Left lung (tissue), 10 donors: ENCODE results near the gene F10. TPM values are rescaled to one million over a fixed set of nuclear protein-coding genes. Genes with fewer than 3 reads are reported as not detected.

Experiments
- ATAC-seq: fragments of 200-7000 bp; cut with Tn5 transposase; one replicate; pipeline ENCODE4 v1.9.1; 2020; ENCODE audit warnings: moderate library complexity
- DNase-seq, 4 donors: peaks; one replicate each; pipeline ENCODE4 v3.0.0-alpha.2; 2013 to 2020
- H3K27ac ChIP-seq, 2 donors: fragments of 200-600 bp; sonication (generic) in 1 of 2; one replicate each; pipeline versions ENCODE4 v1.5.0 to v1.8.0; 2020 to 2021
- H3K27me3 ChIP-seq, 2 donors: fragments of 200-600 bp; sonication (generic) in 1 of 2; one replicate each; pipeline versions ENCODE4 v1.5.0 to v1.8.0; 2020 to 2021
- H3K36me3 ChIP-seq, 2 donors: fragments of 200-600 bp; sonication (generic) in 1 of 2; one replicate each; pipeline versions ENCODE4 v1.5.0 to v1.8.0; 2020 to 2021
- H3K4me1 ChIP-seq, 2 donors: fragments of 200-600 bp; one replicate each; pipeline ENCODE4 v1.8.0; 2021
- H3K4me3 ChIP-seq, 2 donors: fragments of 200-600 bp; sonication (generic) in 1 of 2; one replicate each; pipeline versions ENCODE4 v1.5.0 to v1.8.0; 2020 to 2021; ENCODE audit warnings: mild to moderate bottlenecking in 1 of 2
- H3K9me3 ChIP-seq, 2 donors: fragments of 200-600 bp; sonication (generic) in 1 of 2; one replicate each; pipeline versions ENCODE4 v1.5.0 to v1.8.0; 2020 to 2021
- intact Hi-C, 2 donors: fragments of 100-400 bp; cut with DNase I; formaldehyde crosslinking; loops; one replicate each; pipeline versions ENCODE4 v1.11.2 to v1.14.2; 2022
- polyA plus RNA-seq, 6 donors: library from polyadenylated mRNA; unstranded; fragments of 120-200 nt; gene quantifications; one replicate each; pipeline ENCODE4 v1.2.1, GENCODE V29; 2013; ENCODE audit not compliant: insufficient read length in 6 of 6
- total RNA-seq, 2 donors: library from RNA; stranded (reverse); fragmentation: NEBNext Ultra II Directional; extraction: Animal tissue kit (Norgen Biotek cat#: 25700); gene quantifications; one replicate each; pipeline ENCODE4 v1.2.1, GENCODE V29; 2021
- TF ChIP-seq, protein P1 (sequence below), 2 donors: fragments of 200-600 bp; sonication (generic) in 1 of 2; IDR thresholded peaks; one replicate each; pipeline versions ENCODE4 v1.5.0 to v1.8.0; 2021; ENCODE audit warnings: antibody characterized with exemption in 2 of 2
- donor health status: DM: no; HTN: yes; CAD: no.
- donor health status: DM: no; HTN: no; CAD: no.

The F10 gene
- total and polyA plus RNA-seq, 8 donors: 6.2 to 21.8 (median 15.1) TPM

DNA sequence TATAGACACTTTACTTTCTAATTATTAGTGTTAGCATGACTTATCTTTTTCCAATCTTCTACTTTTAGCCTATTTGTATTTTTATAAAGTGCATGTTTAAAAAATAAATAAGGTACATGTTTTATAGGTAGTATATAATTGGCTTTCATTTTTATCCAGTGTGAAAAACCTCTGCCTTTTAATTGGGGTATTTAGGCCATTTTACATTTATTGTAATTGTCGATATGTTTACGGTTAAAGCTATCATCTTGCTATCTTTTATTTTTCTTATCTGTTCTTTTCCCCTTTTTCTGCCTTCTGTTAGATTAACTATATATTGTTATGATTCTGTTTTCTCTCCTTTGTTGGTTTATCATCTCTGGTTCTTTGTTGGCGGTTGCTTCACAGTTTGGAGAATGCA is 45.0 kb downstream of the F10 start:
- peaks cover 0 to 36% of the 10 kb centered on the region in 2 donors for H3K36me3 ChIP-seq
- no peaks in the 10 kb centered on the region for H3K9me3 ChIP-seq
- peaks cover 0 to 15% of the 10 kb centered on the region in 2 donors for H3K27me3 ChIP-seq
- TF ChIP-seq, protein P1, sequence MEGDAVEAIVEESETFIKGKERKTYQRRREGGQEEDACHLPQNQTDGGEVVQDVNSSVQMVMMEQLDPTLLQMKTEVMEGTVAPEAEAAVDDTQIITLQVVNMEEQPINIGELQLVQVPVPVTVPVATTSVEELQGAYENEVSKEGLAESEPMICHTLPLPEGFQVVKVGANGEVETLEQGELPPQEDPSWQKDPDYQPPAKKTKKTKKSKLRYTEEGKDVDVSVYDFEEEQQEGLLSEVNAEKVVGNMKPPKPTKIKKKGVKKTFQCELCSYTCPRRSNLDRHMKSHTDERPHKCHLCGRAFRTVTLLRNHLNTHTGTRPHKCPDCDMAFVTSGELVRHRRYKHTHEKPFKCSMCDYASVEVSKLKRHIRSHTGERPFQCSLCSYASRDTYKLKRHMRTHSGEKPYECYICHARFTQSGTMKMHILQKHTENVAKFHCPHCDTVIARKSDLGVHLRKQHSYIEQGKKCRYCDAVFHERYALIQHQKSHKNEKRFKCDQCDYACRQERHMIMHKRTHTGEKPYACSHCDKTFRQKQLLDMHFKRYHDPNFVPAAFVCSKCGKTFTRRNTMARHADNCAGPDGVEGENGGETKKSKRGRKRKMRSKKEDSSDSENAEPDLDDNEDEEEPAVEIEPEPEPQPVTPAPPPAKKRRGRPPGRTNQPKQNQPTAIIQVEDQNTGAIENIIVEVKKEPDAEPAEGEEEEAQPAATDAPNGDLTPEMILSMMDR (IDR thresholded peaks at IDR 0.05): no peak
- H3K27ac ChIP-seq: no peak overlapping the region
- H3K4me3 ChIP-seq: no peak overlapping the region
- ATAC-seq (no peak), DNase-seq (no peak)
- H3K4me1 ChIP-seq: no peaks in the 10 kb centered on the region
- intact Hi-C loops: no loop called here

DNA sequence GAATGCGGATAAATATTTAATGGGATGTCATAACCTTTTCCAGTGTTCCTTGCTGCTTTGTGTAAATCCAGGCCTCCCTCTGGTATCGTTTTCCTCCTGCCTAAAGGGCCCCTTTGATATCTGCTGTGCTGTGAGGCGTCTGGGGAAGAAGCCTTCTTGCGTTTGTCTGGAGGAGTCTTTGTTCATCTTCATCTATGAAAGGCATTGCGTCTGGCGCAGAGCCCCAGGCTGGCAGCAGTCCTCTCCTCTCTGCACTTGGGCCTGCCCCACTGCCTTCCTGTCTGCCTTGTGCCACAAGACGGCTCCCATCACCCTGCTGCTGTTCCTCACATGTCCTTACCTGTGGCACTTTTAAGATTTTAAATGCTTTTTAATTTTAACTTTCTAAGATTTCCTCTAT is 45.6 kb downstream of the F10 start:
- H3K4me3 ChIP-seq: no peak overlapping the region
- intact Hi-C loops: no loop called here
- H3K4me1 ChIP-seq: no peaks in the 10 kb centered on the region
- peaks cover 0 to 8% of the 10 kb centered on the region in 2 donors for H3K27me3 ChIP-seq
- no peaks in the 10 kb centered on the region for H3K9me3 ChIP-seq
- H3K36me3 ChIP-seq: peaks cover 0 to 43% of the 10 kb centered on the region in 2 donors
- DNase-seq (no peak), ATAC-seq (no peak)
- TF ChIP-seq, protein P1 (IDR thresholded peaks at IDR 0.05): no peak
- no peak overlapping the region for H3K27ac ChIP-seq

DNA sequence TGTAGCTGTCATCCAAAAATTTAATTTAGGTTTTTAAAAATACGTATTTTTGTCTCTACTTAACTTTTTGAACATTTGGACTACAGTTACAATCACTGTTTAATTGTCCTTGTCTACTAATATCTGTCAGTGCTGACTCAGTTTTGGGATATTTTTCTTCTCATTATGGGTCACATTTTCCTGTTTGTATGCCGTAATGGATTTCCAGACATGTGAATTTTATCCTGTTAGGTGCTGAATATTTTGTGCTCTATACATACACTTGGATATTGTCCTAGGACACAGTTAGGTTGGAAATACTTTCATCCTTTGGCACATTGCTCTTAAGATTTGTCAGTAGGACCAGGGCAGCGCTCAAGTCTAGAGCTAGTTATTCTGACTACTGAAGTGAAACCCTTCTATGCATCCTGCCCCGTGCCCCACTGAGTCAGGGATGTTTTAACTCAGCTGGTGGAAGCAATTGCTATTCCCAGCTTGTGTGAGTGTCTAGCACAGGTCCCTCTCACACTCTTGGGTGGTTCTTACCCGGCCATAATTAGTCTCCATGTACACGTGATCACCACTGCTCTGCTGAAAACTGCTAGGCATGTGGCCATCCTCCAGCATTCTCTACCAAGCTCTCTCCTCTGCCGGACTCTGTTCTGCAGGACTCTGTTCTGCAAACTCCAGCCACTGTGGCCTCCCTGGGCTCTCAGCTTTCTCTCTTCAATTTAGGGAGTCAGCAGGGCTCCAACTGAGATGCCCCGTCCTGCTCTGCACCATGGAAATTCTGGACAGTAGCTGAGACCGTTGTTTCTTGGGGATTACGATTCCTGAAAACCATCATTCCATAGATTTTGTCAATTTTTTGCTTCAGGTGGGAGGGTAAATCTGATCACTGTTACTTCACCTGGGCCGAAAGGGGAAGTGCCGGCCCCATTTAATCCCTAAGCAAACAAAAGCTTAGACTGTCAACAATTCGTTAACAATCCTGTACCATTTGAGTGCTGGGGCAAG is 47.0 kb downstream of the F10 start:
- H3K36me3 ChIP-seq: peaks cover 0 to 51% of the 10 kb centered on the region in 2 donors
- H3K4me1 ChIP-seq: no peaks in the 10 kb centered on the region
- no peak overlapping the region for H3K4me3 ChIP-seq
- TF ChIP-seq, protein P1 (IDR thresholded peaks at IDR 0.05): no peak
- H3K27ac ChIP-seq: no peak overlapping the region
- ATAC-seq (no peak), DNase-seq (no peak)
- no peaks in the 10 kb centered on the region for H3K9me3 ChIP-seq
- H3K27me3 ChIP-seq: no peaks in the 10 kb centered on the region
- intact Hi-C loops: no loop called here

DNA sequence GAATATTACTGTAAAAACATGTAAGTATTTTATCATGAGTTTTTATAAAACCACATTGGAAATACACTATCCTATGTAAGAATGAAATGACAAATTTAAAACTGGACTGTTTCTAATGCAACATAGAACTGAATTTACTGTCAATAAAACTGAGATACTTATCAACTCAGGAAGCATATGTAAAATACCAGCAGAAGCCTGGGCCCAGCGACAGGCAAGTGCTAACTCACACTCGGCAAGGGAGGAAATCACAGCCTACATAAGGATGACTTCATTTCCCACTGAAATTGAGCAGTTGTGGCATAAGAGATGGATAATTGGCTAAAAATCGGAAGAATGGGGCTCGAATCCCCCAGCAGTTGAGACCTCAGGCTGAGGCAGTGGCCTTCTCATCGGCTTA is 47.9 kb downstream of the F10 start:
- intact Hi-C loops: no loop called here
- Histone ChIP-seq H3K27ac (no peak overlapping the region), H3K36me3 (peaks cover 0 to 60% of the 10 kb centered on the region in 2 donors), H3K4me1 (no peaks in the 10 kb centered on the region), H3K9me3 (no peaks in the 10 kb centered on the region), H3K27me3 (no peaks in the 10 kb centered on the region), H3K4me3 (no peak overlapping the region)
- TF ChIP-seq, protein P1 (IDR thresholded peaks at IDR 0.05): no peak
- ATAC-seq (no peak), DNase-seq (no peak)
